LHCN-M2 (cell line): ENCODE measurements around the gene TOR2A. TPM values are rescaled to one million over a fixed set of nuclear protein-coding genes. Genes with fewer than 3 reads are reported as not detected.

Experiments
- DNase-seq: peaks from one replicate; pipeline ENCODE4 v3.0.0-alpha.2; 2012; ENCODE audit warnings: low read depth
- total RNA-seq: library from RNA; depleted of rRNA; stranded (reverse); fragments of >200 nt; gene quantifications from 2 replicates; pipeline ENCODE4 v1.2.3, GENCODE V29; 2014

TOR2A gene
- total RNA-seq, 1 experiment from 2014 or later = 10.4 TPM

DNA sequence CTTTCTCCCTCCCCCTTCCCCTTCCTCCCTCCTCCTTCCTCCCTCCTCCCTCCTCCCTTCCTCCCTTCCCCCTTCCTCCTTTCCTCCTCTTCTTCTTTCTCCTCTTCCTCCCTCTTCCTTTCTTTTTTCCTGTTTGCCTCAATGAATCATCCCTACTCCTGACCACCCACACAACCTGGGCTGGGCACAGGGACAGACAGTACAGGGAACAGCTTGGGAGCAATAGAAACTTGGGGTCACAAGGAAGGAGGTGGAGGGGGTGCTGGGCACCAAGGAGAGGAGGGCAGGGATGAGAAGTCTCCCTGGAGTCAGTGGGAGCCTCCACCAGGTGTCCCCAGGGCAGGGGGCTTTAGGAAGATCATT lies 14.2 kb downstream of the TOR2A start:
- DNase-seq = no peak

DNA sequence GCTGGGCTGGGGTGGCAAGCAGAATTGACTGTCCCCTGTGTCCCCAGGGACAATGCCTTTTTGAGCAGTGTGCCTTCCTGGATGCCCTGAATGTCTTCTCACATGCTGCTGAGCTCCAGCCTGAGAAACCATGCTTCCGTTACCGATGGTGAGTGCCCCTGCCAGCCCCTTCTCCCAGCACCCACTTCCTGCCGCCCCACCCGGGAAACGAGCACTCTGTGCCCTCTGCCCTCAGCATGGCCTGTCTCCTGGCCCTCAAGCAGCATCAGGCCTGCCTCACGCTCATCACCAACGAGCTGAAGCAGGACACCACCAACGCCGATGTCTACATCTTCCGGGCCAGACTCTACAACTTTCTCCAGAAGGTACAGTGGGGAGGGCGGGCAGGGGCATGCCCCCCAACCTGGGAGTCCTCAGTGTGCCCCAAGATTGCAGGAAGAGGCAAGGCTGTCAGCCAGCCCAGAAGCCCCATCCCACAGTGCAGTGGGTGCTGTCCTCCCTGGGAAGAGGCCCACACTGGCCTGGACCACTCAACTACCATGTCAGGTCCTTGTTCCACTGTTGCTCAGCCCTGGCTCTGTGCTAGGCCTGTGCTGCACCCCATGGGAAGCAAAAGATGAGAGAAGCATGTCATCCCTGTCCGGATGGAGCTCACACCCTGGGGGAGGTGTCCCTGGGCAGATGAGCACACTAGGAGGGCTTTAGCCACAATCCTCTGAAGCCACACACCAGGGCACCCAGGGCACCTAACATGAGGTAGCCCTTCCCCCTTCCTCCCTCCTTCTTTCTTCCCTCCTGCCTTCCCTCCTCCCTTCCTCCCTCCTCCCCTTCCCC lies 14.8 kb downstream of the TOR2A start:
- no peak for DNase-seq

DNA sequence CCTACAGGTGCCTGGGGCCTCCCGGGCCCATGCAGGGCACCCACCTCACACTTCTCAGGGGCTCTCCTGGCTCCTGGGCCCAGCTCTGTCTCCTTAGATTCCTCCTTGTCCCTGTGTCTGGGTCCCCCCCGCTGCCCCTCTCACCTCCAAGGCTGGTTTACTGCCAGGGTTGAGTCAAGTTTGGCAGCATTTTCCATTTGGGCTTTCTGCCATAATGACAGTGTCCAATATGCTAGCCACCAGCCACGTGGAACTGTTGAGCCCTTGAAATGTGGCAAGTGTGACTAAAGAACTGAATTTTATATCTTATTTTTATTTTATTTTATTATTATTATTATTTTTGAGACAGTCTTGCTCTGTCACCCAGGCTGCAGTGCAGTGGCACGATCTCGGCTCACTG lies 17.3 kb downstream of the TOR2A start:
- no peak for DNase-seq

DNA sequence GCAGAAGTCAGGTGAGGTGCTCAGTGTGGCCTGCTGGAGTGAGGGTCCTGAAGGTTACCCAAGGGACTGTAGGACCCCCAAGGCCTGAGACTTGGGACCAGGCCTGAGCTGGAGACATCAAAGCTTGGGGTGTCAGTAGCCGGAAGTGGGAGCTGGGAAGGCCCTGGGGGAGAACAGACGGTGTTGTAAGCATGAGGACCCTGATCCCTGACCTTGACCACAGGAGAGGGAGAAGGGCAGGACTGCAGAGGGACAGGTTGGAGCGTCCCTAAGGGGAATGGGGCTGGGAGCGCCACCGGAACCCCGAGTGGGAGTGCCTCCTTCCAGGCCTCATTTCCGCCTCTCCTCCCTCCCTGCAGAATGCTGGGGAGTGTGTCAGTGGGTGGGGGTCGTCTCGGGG lies 18.7 kb downstream of the TOR2A start:
- DNase-seq = no peak

DNA sequence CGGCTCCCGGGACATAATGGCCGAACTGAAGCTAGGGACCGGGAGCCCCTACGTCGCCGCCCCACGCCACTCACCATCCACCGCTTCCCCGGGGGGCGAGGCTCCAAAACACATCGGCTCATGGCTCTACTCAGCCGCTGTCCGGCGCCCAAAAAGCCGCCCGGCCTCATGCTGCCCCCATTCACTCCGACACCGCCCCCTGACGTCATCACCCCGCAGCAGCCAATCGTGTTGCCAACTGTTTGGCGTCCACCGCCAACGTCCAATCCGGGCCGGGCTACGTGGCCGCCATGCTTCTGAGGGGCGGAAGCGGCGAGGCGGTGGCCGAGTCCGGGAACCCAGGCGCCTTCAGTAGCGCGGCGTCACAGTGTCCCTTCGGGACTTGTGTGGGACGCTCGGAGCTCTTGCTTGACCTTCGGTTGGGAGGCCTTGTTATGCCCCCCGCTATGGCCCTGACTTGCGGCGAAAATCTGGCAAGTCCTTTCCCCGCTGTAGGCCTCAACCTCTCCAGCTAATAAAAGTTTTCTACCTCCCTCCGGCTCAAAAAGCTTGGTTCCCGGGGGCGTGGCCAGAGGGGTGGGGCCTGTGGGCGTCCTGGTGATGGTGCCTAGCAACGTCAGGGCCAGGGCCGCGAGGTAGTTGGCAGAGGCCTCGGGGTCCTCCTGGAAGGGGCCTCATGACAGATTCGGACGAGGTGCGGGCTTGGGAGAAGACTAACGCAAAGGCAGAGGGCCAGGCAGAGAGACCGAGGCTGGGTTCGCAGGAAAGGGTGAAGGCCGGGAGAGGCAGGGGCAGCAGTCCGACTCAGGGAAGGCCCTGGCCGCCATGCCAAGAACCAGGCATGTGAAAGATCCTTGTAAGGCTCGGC lies 19.4 kb downstream of the TOR2A start, which contains the start of the genes PTRH1 and TTC16:
Gene PTRH1 (minus strand): TSS at position 194 of the 868 bp plus-strand sequence. CDS start 24 bp downstream, at position 170.
Gene TTC16 (plus strand): TSS at position 610 of the 868 bp plus-strand sequence. CDS start 67 bp downstream, at position 677.
- DNase-seq = peak; percentile 94

DNA sequence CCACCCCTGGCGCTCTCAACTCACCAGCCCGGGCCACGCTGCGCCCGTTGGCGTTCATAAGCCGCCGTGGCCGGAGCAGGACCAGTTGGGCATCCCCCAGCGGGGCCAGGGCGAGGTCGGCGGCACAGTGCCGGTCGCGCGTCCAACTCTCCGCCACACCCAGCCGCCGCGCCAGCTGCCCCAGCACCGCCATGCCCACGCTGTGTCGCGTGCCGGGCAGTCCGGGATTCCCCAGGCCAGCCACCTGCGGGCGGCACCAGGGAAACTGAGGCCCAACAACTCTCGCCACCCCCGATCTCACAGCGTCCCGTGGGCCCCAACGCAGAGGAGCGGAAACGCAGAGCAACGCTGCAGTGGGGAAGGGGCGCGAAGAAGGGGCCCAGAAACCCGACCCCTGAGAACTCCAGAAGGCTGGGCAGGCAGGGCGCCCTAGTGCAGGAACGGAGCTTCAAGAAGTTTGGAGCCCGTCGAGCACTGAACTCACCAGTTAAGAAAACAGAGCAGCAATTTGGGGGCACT lies 20.1 kb downstream of the TOR2A start:
- no peak for DNase-seq

DNA sequence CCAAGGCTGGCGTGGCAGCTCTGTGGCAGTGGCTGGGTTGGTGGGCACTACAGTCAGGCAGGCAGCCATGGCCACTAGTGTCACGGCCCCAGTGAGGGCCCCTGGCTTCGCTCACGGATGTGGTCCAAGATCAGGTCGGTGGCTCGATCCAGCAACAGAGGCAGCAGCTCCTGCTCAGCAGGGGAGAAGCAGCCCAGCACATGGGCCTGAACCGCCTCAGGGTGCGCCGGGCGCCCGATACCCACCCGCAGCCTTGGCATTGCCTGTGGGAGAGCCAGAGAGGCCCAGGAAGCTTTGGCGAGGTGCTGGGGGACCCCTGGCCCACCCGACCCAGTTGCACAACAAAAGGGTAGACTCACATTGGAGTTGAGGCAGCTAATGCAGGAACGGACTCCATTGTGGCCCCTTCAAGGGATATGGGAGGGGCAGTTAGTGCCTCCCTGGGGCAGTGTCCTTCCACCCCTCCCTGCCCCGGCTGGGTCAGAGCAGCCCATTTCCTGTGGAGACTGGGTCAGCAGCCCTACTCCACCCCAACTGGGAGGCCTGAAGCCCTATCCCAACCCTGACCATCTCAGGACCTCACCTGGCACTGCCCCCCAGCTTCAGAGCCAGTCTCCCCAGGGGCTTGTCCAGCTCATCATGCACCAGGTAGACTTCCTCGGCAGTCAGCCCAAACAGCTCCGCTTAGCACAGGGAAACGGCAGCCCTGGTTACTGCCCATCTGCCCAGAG lies 20.9 kb downstream of the TOR2A start:
- DNase-seq = no peak

DNA sequence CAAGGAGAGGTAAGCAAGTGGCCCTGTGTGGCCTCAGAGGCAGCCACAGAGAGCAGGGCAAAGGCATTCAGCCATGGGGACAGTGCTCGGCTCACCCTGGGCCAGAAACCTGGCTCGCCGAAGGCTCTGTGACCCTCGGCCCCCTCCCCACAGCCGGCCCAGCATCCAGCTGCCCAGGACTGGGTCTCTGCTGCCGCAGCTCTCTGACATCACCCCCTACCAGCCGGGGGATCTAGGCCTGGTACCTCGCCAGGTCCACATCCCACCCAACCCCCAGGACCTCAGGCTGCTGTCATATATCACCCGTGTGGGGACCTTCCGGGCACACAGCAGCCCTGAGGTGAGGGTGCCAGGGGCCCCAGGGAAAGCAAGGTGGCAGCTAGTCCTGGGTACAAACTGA lies 22.2 kb downstream of the TOR2A start:
- no peak for DNase-seq

DNA sequence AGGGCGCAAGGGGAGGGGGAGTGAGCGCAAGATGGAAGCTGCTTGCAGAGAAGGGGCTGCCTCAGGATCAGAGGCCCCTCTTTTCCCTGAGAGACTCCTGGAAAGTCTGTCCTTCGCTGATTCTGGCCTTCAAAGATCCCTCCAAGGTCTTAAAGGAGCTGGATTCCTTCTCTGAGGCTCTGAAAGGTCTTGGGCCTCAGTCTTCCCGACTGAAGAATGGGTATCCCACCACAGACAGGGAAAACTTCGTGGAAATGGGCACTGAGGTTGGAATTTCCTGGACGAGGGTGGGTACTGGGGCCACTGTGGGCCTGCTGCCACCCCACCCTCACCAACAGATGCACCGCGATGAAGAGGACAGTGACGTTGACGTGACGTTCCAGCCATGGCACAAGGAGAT lies 22.7 kb downstream of the TOR2A start:
- DNase-seq = no peak

DNA sequence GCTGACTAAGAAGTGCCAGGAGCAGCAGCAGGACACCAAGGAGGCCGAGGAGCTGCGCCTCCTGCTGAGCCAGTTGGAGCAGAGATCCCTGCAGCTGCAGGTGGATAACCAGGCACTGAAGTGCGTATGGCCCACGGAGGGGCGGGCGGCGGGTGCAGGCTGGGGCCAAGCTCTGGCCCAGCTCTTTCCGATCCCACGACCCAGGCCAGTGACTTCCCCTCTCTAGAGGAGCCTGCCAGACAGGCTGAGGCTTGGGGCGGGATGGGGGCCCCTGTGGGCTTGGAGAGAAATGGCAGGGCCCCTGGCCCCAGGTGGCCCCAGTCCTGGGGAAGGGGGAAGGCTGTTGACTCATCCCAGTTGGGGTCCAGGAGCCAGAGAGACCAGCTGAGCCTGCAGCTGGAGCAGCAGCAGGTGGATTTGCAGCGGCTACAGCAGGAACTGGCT lies 23.2 kb downstream of the TOR2A start:
- DNase-seq = no peak

DNA sequence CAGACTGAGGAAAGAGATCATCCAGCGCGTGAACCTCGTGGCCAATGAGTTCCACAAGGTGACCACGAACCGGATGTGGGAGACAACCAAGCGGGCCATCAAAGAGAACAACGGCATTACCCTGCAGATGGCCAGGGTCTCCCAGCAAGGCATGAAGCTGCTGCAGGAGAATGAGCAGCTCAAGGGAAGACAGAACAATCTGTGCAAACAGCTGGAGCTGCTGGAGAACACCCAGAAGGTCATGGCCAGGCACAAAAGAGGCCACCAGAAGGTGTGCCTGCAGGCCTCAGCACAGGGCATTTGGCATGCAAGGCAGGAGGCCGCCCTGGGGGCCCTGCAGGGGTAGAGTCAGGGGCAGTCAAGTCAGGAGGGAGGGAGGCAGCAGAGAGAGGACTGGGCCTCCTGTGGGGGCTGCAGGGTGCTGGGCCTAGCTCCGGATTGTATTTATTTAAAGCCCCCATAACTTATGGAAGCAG lies 23.8 kb downstream of the TOR2A start:
- DNase-seq = no peak

DNA sequence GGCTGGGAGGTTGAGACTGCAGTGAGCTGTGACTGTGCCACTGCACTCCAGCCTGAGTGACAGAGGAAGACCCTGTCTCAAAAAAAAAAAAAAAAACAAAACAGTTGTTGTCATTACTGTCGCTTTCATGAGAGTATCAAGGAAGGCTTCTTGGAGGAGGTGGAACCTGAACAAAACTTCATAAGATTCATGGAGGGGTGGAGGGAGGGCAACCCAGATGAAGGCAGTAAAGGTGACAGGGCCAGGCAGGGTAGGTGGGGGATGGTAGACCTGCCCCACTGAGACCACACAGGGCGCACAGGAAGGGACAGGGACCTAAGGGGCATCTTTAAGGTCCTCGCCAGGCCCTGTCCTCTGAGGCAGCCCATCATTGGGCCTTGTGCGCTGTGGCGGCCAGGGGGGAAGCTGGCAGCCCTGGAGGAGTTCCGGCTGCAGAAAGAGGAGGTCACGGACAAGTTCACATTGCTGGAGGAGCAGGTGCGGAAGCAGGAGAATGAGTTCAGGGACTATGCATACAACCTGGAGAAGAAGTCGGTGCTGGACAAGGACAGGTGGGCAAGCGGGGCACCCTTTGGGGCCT lies 24.8 kb downstream of the TOR2A start:
- DNase-seq = no peak

DNA sequence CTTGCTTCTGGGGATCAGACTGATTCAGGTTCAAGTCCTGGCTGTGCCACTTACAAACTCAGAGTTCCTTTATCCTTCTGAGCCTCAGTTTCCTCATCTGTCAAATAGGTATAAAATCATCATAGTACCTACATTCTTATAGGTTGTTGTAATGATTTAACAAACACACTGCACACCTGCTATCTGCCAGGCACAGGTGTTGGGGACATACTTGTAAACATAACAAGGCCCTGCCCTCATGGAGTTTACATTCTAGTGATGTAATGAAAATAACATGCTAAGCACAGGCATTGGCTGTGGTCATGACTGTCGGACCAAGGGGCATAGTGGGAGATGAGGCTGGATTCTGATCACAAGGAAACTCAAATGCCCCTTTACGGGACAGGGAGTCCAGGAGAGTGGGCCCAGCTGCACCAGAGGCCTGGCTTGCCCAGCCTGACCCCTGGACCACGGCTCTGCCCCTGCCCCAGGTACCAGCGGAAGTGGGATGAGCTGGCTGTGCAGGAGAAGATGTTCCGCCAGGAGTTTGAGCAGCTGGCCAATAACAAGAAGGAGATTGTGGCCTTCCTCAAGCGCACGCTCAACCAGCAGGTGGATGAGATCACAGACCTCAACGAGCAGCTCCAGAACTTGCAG lies 26.0 kb downstream of the TOR2A start:
- DNase-seq = no peak

DNA sequence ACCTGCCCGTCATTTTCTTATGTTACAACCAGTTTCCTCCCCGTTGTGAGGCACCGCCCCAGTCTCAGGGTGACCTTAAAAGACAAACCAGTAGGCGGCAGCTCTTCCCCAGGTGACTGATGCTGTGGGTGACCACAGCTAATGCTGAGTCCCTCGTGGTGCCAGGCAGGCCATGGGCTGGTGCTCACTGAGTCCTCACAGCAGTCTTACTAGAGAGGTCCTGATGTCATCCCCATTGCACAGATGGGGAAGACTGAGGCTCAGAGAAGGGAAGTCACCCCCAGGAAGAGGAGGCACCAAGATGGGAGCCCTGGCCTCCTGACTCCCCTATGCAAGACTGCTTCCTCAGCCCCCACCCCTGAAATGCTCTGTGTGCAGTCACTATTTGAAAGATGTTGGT lies 27.3 kb downstream of the TOR2A start:
- no peak for DNase-seq

DNA sequence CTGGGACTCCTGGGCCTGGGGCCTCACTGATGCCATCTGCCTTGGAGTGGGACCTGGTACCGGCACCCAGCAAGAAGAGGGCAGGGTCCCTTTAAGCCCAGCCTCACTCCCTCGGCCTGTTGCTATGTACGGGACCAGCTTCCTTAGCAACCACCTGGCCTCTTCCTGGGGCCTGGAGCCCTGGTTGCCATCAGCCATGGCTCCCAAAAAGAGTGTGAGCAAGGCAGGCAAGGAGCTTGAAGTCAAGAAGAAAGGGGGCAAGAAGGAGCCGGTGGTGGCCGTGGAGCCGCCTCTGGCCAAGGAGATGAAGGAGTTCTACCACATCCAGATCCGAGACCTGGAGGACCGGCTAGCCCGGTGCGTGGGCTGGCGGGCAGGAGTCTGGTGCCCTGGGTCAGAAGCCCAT lies 28.3 kb downstream of the TOR2A start, which contains the start of gene CFAP157:
Gene CFAP157 (plus strand): TSS at position 153 of the 406 bp plus-strand sequence. CDS start 44 bp downstream, at position 197.
- no peak for DNase-seq

DNA sequence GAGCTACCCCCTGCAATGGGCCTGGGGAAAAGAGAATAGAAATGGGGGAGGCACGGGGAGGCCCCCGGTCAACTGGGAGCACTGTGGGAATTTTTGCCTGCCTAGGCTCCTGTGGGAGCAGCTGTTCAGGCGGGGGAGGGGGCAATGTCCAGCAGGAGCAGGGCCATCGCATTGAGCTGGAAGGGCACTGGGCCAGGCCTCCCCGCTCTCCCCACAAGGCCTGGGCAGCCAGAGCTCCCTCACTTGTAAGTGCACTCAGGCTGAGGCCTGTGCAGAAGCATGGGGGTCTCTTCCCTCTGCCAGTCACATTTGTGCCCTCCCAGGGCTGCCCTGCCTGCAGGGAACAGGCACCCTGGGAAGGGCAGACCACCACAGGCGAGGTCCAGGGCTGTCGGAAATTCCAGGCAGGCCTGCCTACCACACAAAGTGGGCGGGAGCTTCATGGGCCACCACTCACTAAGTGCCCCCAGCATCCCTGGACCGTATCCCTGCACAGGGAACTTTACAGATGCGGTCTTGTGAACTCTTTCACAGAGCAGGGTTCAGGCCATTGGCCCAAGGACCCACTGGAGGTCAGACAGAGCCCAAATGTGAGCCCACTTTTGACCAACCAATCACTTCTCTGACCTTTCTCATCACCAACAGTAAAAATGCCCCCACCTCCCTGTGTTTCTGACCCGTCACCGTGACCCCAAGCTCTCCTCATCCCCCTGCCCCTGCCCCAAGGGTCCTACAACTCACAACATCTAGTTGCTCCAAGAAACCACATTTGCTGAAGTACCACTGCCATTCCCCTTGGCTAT lies 29.3 kb downstream of the TOR2A start:
- peak; percentile 31 for DNase-seq

DNA sequence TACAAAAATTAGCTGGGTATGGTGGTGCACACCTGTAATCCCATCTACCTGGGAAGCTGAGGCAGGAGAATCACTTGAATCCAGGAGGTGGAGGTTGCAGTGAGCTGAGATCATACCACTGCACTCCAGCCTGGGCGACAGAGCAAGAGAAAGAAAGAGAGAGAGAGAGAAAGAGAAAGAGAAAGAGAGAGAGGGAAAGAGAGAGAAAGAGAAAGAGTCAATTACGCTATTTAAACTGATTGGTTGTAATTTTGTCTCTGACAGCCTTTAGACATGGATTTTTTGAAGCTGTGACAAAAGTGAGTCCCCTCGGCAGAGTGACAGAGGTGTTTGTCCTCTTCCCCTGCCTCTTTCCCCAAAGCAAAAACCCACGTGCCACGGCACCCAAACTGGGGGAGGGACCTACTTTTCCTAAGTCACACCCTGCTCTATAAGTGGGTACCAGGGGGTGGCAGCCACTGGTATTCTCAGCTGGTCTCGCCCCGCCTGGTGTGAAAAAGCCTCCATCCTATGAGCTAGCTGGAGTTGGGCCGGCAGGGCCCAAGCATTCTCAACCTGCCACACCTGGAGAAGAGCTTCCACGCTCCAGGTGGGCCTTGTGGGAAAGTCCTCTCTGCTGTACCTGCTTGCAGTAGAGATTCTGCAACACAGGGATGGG lies 31.7 kb downstream of the TOR2A start:
- no peak for DNase-seq

DNA sequence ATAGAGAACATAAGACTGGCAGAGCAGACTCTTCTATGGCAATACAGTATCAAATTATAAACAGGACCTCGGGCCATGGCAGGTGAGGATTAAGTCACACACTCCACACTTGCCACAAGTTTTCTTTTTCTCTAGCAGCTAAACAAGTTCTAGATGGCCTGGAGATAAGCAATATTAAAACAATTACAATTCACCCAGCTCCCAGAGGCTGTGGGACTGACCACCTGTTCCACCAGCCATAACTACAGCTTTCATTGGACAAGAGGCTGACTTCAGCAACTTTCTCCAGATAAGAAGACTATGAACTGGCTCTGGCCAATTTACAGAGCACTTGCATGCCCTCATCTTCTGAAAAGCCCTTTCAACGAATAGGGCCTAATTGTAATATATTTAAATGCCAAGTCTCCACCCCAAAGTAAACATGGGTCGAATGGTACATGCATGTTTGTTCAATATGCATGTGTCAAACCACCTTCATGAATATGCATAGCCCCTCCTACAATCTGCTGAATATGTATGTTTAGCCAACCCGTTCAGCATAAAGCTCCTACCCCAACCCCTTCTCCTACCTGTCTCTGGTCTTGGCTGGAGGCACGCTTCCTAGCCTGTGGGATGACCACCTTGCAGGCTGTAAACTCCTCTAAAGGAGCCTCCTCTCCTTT lies 34.4 kb downstream of the TOR2A start:
- no peak for DNase-seq
